OCI-LY7 (cell line): ENCODE measurements around the gene SNX9. TPM values are rescaled to one million over a fixed set of nuclear protein-coding genes. Genes with fewer than 3 reads are reported as not detected.
"Not testable (repeated sequence)": the region's sequence is repeated elsewhere in the genome, so short reads cannot be mapped to it uniquely, and the experiment has no call there.

Source experiments
- BruUV-seq: library from RNA; stranded (reverse); fragments of 400-500 nt; replicated peaks from 2 replicates; lab custom pipeline; 2021; lab: Mats Ljungman, UMichigan
- CTCF ChIA-PET: fragments of 300-600 bp; sonication (Branson Sonifier 250); formaldehyde crosslinking; loops from one replicate; lab custom pipeline; 2022; ENCODE audit warnings: antibody characterized with exemption; ENCODE audit not compliant: unreplicated experiment; lab: Charles Lee
- POLR2A ChIA-PET: fragments of 300-600 bp; sonication (Branson Sonifier 250); formaldehyde crosslinking; loops from one replicate; lab custom pipeline; 2022; ENCODE audit warnings: antibody characterized with exemption; lab: Charles Lee
- DNase-seq: peaks from one replicate; pipeline ENCODE4 v3.0.0-alpha.2; 2015; ENCODE audit warnings: low spot score
- H2AFZ ChIP-seq: fragments of 200-600 bp; sonication (generic), shearing (Covaris generic); 2 replicates; pipeline ENCODE4 v1.6.1; 2014; ENCODE audit warnings: mild to moderate bottlenecking, antibody characterized with exemption, low read length, moderate library complexity
- H3K27ac ChIP-seq: fragments of 200-600 bp; sonication (generic); 2 replicates; pipeline ENCODE4 v1.5.1; 2014; ENCODE audit warnings: mixed run types, low read depth, mild to moderate bottlenecking, moderate library complexity, low read length, inconsistent platforms; ENCODE audit not compliant: poor library complexity, severe bottlenecking
- H3K36me3 ChIP-seq: fragments of 200-600 bp; sonication (generic); 2 replicates; pipeline ENCODE4 v1.6.1; 2014; ENCODE audit warnings: mild to moderate bottlenecking, antibody characterized with exemption, low read length, moderate library complexity, mixed read lengths; ENCODE audit not compliant: insufficient read depth
- H3K4me1 ChIP-seq: fragments of 200-600 bp; sonication (generic); 2 replicates; pipeline ENCODE4 v1.5.1; 2014; ENCODE audit warnings: mild to moderate bottlenecking, low read length; ENCODE audit not compliant: insufficient read depth, poor library complexity, severe bottlenecking
- H3K4me2 ChIP-seq: fragments of 200-600 bp; sonication (generic); 2 replicates; pipeline ENCODE4 v1.6.1; 2014; ENCODE audit warnings: mild to moderate bottlenecking, low read length
- H3K4me3 ChIP-seq: fragments of 200-600 bp; sonication (generic); 2 replicates; pipeline ENCODE4 v1.5.1; 2014; ENCODE audit warnings: mild to moderate bottlenecking, low read depth, low read length; ENCODE audit not compliant: poor library complexity, severe bottlenecking
- H3K79me2 ChIP-seq: fragments of 200-600 bp; sonication (generic); 2 replicates; pipeline ENCODE4 v1.6.1; 2016; ENCODE audit warnings: low read depth, mild to moderate bottlenecking, low read length, moderate library complexity, mixed read lengths; ENCODE audit not compliant: insufficient read depth
- H3K9me2 ChIP-seq: fragments of 200-600 bp; sonication (generic); 2 replicates; pipeline ENCODE4 v1.6.1; 2016; ENCODE audit warnings: mild to moderate bottlenecking, low read length, mixed read lengths; ENCODE audit not compliant: insufficient read depth
- H3K9me3 ChIP-seq: fragments of 200-600 bp; sonication (generic); 2 replicates; pipeline ENCODE4 v1.6.1; 2014; ENCODE audit warnings: mild to moderate bottlenecking, mixed run types, low read length, mixed read lengths
- H4K20me1 ChIP-seq: fragments of 200-600 bp; sonication (generic); 2 replicates; pipeline ENCODE4 v1.6.1; 2014; ENCODE audit warnings: mild to moderate bottlenecking, antibody characterized with exemption, low read length, moderate library complexity, mixed read lengths; ENCODE audit not compliant: insufficient read depth
- CTCF ChIP-seq: fragments of 200-600 bp; sonication (generic); conservative IDR thresholded peaks from 2 replicates; pipeline ENCODE4 v1.5.1; 2014; ENCODE audit warnings: mild to moderate bottlenecking, antibody characterized with exemption, low read length, moderate library complexity, mixed read lengths
- EZH2phosphoT487 ChIP-seq: fragments of 200-600 bp; sonication (generic); IDR thresholded peaks from 2 replicates; pipeline ENCODE4 v1.6.1; 2018; ENCODE audit warnings: low read depth, borderline replicate concordance, mild to moderate bottlenecking, mixed run types, antibody characterized with exemption, low read length, moderate library complexity, mixed read lengths
- intact Hi-C: fragments of 100-400 bp; cut with micrococcal nuclease; formaldehyde crosslinking; loops from one replicate; pipeline ENCODE4 v1.10.0; 2022; ENCODE audit not compliant: unreplicated experiment
- total RNA-seq, 2 experiments: library from RNA; depleted of rRNA in 1 of 2; stranded (reverse); fragments of >200 nt in 1 of 2; shearing (Covaris generic) in 1 of 2; gene quantifications; 2 replicates each; pipeline ENCODE4 v1.2.3, GENCODE V29; 2014 to 2022

SNX9 gene
- total RNA-seq, 2 experiments from 2014 or later, result not detected

GRCh38 chr6:157966589-157966977, 143.5 kb downstream of the SNX9 start:
- Histone ChIP-seq H3K27ac (no peak overlapping the region), H3K4me1 (no peaks in the 10 kb centered on the region), H3K9me3 (no peaks in the 10 kb centered on the region), H3K9me2 (no peaks in the 10 kb centered on the region), H3K79me2 (no peaks in the 10 kb centered on the region), H2AFZ (no peak overlapping the region), H3K4me2 (no peak overlapping the region), H3K36me3 (no peaks in the 10 kb centered on the region), H3K4me3 (no peak overlapping the region), H4K20me1 (no peaks in the 10 kb centered on the region)
- ChIA-PET CTCF (no interaction called here), POLR2A (interaction anchor here (0.6 kb wide), 1 partner anchor 27 kb away, joined by 4 read pairs; no protein-coding TSS in a partner anchor)
- no peak for DNase-seq
- TF ChIP-seq CTCF, result no peak
- TF ChIP-seq EZH2phosphoT487, result no peak
- BruUV-seq, result no TSS peak
- intact Hi-C loops, result no loop called here

- Histone ChIP-seq H3K4me2 (no peak overlapping the region), H3K4me1 (no peaks in the 10 kb centered on the region), H3K9me2 (no peaks in the 10 kb centered on the region), H3K9me3 (no peaks in the 10 kb centered on the region), H3K79me2 (no peaks in the 10 kb centered on the region), H3K4me3 (no peak overlapping the region), H3K36me3 (no peaks in the 10 kb centered on the region), H2AFZ (no peak overlapping the region), H3K27ac (no peak overlapping the region), H4K20me1 (no peaks in the 10 kb centered on the region)
- ChIA-PET POLR2A (interaction anchor here (0.6 kb wide), 1 partner anchor 26 kb away, joined by 4 read pairs; no protein-coding TSS in a partner anchor), CTCF (no interaction called here)
- BruUV-seq, result no TSS peak
- no peak for DNase-seq
- TF ChIP-seq EZH2phosphoT487, result no peak
- no peak for TF ChIP-seq CTCF
- intact Hi-C loops, result no loop called here
Measured at GRCh38 chr6:157967020-157967419, 144.0 kb downstream of the SNX9 start.

GRCh38 chr6:157967486-157967885, 144.4 kb downstream of the SNX9 start:
- Histone ChIP-seq H3K4me3 (no peak overlapping the region), H3K36me3 (no peaks in the 10 kb centered on the region), H4K20me1 (no peaks in the 10 kb centered on the region), H2AFZ (no peak overlapping the region), H3K27ac (no peak overlapping the region), H3K9me3 (no peaks in the 10 kb centered on the region), H3K9me2 (no peaks in the 10 kb centered on the region), H3K79me2 (no peaks in the 10 kb centered on the region), H3K4me2 (no peak overlapping the region), H3K4me1 (no peaks in the 10 kb centered on the region)
- no peak for DNase-seq
- TF ChIP-seq EZH2phosphoT487 (no peak), CTCF (no peak)
- ChIA-PET CTCF (no interaction called here), POLR2A (interaction anchor here (0.6 kb wide), 1 partner anchor 26 kb away, joined by 4 read pairs; no protein-coding TSS in a partner anchor)
- intact Hi-C loops, result no loop called here
- BruUV-seq, result no TSS peak

GRCh38 chr6:157972177-157972576, 149.1 kb downstream of the SNX9 start:
- DNase-seq, H3K9me3 ChIP-seq, H3K4me1 ChIP-seq, POLR2A ChIA-PET, CTCF ChIA-PET, H3K79me2 ChIP-seq, H4K20me1 ChIP-seq, intact Hi-C loops, H3K9me2 ChIP-seq, H3K36me3 ChIP-seq, H2AFZ ChIP-seq, H3K4me3 ChIP-seq, BruUV-seq, H3K27ac ChIP-seq, H3K4me2 ChIP-seq: not testable (repeated sequence)
